Parathyroid adenoma (tissue), 2 donors: Measurements from ENCODE around the gene KRT31.
"Not testable (repeated sequence)": the region's sequence is repeated elsewhere in the genome, so short reads cannot be mapped to it uniquely, and the experiment has no call there.

ENCODE experiments used
- H2AFZ ChIP-seq: fragments of 300-600 bp; sonication (generic); one replicate; pipeline ENCODE4 v1.7.0; 2017; ENCODE audit warnings: antibody characterized with exemption, mild to moderate bottlenecking
- H3K27ac ChIP-seq: fragments of 300-600 bp; sonication (generic); one replicate; pipeline ENCODE4 v1.7.0; 2017
- H3K27me3 ChIP-seq: fragments of 300-600 bp; sonication (generic); one replicate; pipeline ENCODE4 v1.7.0; 2017; ENCODE audit warnings: low read length; ENCODE audit not compliant: control insufficient read depth, insufficient read depth
- H3K36me3 ChIP-seq: fragments of 300-600 bp; sonication (generic); one replicate; pipeline ENCODE4 v1.7.0; 2017; ENCODE audit warnings: low read length; ENCODE audit not compliant: control insufficient read depth, insufficient read depth
- H3K4me1 ChIP-seq: fragments of 300-600 bp; sonication (generic); one replicate; pipeline ENCODE4 v1.7.0; 2017; ENCODE audit warnings: control low read depth
- H3K4me2 ChIP-seq: fragments of 300-600 bp; sonication (generic); one replicate; pipeline ENCODE4 v1.7.0; 2017; ENCODE audit warnings: low read length
- H3K4me3 ChIP-seq: fragments of 300-600 bp; sonication (generic); one replicate; pipeline ENCODE4 v1.7.0; 2017; ENCODE audit warnings: low read depth, low read length
- H3K79me2 ChIP-seq: fragments of 300-600 bp; sonication (generic); one replicate; pipeline ENCODE4 v1.7.0; 2017; ENCODE audit warnings: control low read depth
- H3K9ac ChIP-seq: fragments of 300-600 bp; sonication (generic); one replicate; pipeline ENCODE4 v1.7.0; 2017; ENCODE audit warnings: mild to moderate bottlenecking
- H3K9me3 ChIP-seq: fragments of 300-600 bp; sonication (generic); one replicate; pipeline ENCODE4 v1.7.0; 2017; ENCODE audit warnings: low read length; ENCODE audit not compliant: control insufficient read depth
- TF ChIP-seq, protein P1 (sequence below): fragments of 300-600 bp; sonication (generic); IDR thresholded peaks from one replicate; pipeline ENCODE4 v1.7.0; 2017; ENCODE audit warnings: antibody characterized with exemption, mild to moderate bottlenecking
- donor health status: primary hyperparathyroidism.

The KRT31 gene

DNA sequence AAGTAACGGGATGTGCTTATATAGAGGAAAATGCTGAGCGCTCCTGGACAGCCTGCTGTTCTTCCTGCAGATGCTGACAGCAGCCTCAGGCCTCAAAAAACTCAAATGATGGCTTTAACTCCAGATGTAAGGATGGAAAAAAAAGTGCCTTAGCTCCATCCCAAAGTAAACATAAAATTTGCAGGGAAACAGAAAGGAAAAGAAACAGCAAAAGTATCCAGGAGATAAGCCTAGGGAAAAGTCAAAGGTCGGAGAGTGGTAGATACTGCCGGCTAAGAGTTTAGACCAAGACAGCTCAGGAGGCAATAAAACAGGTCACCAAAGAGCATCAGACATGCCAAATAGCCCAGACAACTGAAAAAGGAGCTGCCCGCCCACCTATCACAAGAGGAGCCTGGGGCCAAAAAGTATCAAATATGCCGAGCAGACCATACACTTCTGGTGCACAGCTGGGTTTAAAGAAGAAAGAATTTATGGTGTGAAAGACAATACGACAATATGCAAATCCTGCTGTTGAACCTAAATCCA lies 6.9 kb downstream of the KRT31 start:
- Histone ChIP-seq H3K27me3 (no peaks in the 10 kb centered on the region), H3K27ac (no peak overlapping the region), H3K9me3 (no peaks in the 10 kb centered on the region), H3K36me3 (no peaks in the 10 kb centered on the region), H3K4me3 (no peak overlapping the region), H2AFZ (no peak overlapping the region), H3K4me1 (no peaks in the 10 kb centered on the region), H3K4me2 (no peak overlapping the region), H3K79me2 (no peaks in the 10 kb centered on the region), H3K9ac (no peak overlapping the region)
- TF ChIP-seq, protein P1, sequence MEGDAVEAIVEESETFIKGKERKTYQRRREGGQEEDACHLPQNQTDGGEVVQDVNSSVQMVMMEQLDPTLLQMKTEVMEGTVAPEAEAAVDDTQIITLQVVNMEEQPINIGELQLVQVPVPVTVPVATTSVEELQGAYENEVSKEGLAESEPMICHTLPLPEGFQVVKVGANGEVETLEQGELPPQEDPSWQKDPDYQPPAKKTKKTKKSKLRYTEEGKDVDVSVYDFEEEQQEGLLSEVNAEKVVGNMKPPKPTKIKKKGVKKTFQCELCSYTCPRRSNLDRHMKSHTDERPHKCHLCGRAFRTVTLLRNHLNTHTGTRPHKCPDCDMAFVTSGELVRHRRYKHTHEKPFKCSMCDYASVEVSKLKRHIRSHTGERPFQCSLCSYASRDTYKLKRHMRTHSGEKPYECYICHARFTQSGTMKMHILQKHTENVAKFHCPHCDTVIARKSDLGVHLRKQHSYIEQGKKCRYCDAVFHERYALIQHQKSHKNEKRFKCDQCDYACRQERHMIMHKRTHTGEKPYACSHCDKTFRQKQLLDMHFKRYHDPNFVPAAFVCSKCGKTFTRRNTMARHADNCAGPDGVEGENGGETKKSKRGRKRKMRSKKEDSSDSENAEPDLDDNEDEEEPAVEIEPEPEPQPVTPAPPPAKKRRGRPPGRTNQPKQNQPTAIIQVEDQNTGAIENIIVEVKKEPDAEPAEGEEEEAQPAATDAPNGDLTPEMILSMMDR = no peak

GRCh38 chr17:41387670-41388069 lies 9.7 kb downstream of the KRT31 start:
- H3K9ac ChIP-seq = no peak overlapping the region
- TF ChIP-seq, protein P1 = no peak
- no peaks in the 10 kb centered on the region for H3K36me3 ChIP-seq
- H3K4me1 ChIP-seq = no peaks in the 10 kb centered on the region
- H3K4me3 ChIP-seq = no peak overlapping the region
- H3K79me2 ChIP-seq = no peaks in the 10 kb centered on the region
- H3K27me3 ChIP-seq = no peaks in the 10 kb centered on the region
- no peak overlapping the region for H3K4me2 ChIP-seq
- no peak overlapping the region for H2AFZ ChIP-seq
- H3K9me3 ChIP-seq = no peaks in the 10 kb centered on the region
- H3K27ac ChIP-seq = no peak overlapping the region

DNA sequence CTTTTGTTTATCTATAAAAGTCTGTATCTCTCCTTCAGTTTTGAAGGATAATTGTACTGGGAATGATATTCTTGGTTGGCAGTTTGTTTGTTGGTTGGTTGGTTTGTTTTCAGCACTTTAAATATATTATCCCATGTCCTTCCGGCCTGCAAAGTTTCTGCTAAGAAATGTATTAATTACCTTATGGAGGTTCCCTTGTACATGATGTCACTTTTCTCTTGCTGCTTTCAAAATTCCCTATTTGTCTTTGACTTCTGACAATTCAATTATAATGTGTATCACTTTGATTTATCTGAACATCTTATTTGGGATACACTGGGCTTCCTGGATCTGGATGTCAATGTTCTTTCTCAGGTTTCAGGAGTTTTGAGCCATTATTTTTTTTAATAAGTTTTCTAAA lies 11.2 kb downstream of the KRT31 start:
- H3K9me3 ChIP-seq = no peaks in the 10 kb centered on the region
- TF ChIP-seq, protein P1 = no peak
- no peaks in the 10 kb centered on the region for H3K27me3 ChIP-seq
- H3K4me1 ChIP-seq = no peaks in the 10 kb centered on the region
- H3K9ac ChIP-seq = no peak overlapping the region
- H3K4me2 ChIP-seq = no peak overlapping the region
- H3K79me2 ChIP-seq = no peaks in the 10 kb centered on the region
- no peak overlapping the region for H3K4me3 ChIP-seq
- no peaks in the 10 kb centered on the region for H3K36me3 ChIP-seq
- H3K27ac ChIP-seq = no peak overlapping the region
- no peak overlapping the region for H2AFZ ChIP-seq

GRCh38 chr17:41383690-41384089 lies 13.7 kb downstream of the KRT31 start:
- H3K27ac ChIP-seq = no peak overlapping the region
- no peak overlapping the region for H3K4me3 ChIP-seq
- no peaks in the 10 kb centered on the region for H3K4me1 ChIP-seq
- no peaks in the 10 kb centered on the region for H3K36me3 ChIP-seq
- H3K4me2 ChIP-seq = no peak overlapping the region
- no peaks in the 10 kb centered on the region for H3K9me3 ChIP-seq
- TF ChIP-seq, protein P1 = no peak
- no peak overlapping the region for H2AFZ ChIP-seq
- H3K9ac ChIP-seq = no peak overlapping the region
- no peaks in the 10 kb centered on the region for H3K79me2 ChIP-seq
- no peaks in the 10 kb centered on the region for H3K27me3 ChIP-seq

DNA sequence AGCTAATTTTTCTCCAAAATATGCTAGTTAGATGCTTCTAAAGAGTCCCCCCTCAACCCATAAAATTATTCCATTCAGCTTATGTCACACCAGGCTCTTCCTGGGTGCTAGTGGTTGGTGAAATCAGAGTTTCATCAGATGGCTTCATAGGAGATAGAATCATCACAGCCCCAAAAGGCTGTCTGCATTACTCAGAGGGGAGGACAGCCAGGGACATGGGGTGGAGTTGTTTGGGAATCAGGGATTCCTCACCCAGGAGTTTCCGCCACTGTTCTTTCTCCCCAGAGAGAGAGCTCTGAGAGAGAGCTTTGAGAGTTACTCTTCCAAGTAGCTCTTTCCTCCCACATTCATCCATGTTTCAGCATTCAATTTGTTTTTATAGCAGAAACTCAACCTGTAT lies 15.0 kb downstream of the KRT31 start:
- Histone ChIP-seq H3K27ac (no peak overlapping the region), H3K36me3 (no peaks in the 10 kb centered on the region), H3K4me2 (no peak overlapping the region), H3K4me1 (no peaks in the 10 kb centered on the region), H3K9me3 (no peaks in the 10 kb centered on the region), H3K9ac (no peak overlapping the region), H3K27me3 (no peaks in the 10 kb centered on the region), H3K79me2 (no peaks in the 10 kb centered on the region), H2AFZ (no peak overlapping the region), H3K4me3 (no peak overlapping the region)
- TF ChIP-seq, protein P1 = no peak

DNA sequence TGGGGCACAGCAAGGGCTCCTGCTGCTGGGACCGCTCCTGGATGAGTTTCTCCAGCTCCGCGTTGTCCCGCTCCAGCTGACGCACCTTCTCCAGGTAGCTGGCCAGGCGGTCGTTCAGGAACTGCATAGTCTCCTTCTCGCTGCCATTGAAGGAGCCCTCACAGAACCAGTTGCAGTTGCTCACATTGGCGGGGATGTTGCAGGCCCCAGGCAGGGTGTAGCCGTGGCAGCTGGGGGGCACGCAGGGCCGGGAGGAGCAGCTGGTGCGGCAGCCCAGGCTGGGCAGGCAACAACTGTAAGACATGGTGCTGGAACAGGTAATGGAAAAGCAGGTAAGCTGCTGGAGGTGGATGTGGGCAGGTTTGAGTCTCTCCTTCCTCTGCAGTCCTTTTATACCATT lies 15.5 kb downstream of the KRT31 start, which contains the start of gene KRT34:
TSS of gene KRT34 (minus strand) at position 364 of the 400 bp plus-strand sequence. CDS start at position 304, 60 bp downstream.
- not testable (repeated sequence) for H3K4me1 ChIP-seq, H3K79me2 ChIP-seq, H3K9me3 ChIP-seq, H3K4me3 ChIP-seq, H3K27me3 ChIP-seq, H3K36me3 ChIP-seq, H3K27ac ChIP-seq, H2AFZ ChIP-seq, H3K9ac ChIP-seq, H3K4me2 ChIP-seq

DNA sequence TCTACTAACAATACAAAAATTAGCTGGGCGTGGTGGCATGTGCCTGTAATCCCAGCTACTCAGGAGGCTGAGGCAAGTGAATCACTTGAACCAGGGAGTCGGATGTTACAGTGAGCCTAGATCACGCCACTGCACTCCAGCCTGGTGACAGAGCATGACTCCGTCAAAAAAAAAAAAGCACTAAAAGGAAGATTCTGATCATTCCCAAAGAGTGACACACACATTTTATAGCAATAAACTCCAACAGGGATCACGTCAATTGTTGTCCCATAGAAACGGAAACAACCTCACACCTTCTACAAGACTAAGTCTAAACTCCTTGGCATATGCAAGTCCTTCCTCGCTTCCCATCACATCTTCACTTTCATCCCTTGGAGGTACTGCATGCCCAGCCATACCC lies 17.3 kb downstream of the KRT31 start:
- H3K4me3 ChIP-seq, H2AFZ ChIP-seq, H3K4me1 ChIP-seq, H3K27ac ChIP-seq, H3K79me2 ChIP-seq, H3K4me2 ChIP-seq, H3K27me3 ChIP-seq, H3K9ac ChIP-seq, H3K36me3 ChIP-seq, H3K9me3 ChIP-seq: not testable (repeated sequence)
